ENCODE measurements around the gene VASP.
"Not testable (repeated sequence)": the region's sequence is repeated elsewhere in the genome, so short reads cannot be mapped to it uniquely, and the experiment has no call there.

Gene VASP

GRCh38 chr19:45509692-45510015 is 2.4 kb downstream of the VASP start:
- no peak for DNase-seq (ENCODE audit: low read depth)
- peak overlapping the region; percentile 97 for H3K4me3 ChIP-seq (ENCODE audit: low read length)
- TF ChIP-seq CTCF (conservative IDR thresholded peaks at IDR 0.05; ENCODE audit: low read length) = no peak

- H3K4me3 ChIP-seq (ENCODE audit: low read length) = peak overlapping the region; percentile 97; the same call in 1 of the 2 replicates
- DNase-seq (ENCODE audit: low read depth) = not testable (repeated sequence)
Observed at GRCh38 chr19:45510352-45510751, 3.1 kb downstream of the VASP start.

GRCh38 chr19:45511074-45511473 is 3.8 kb downstream of the VASP start:
- TF ChIP-seq CTCF (conservative IDR thresholded peaks at IDR 0.05; ENCODE audit: low read length) = no peak
- no peak for DNase-seq (ENCODE audit: low read depth)
- no peak overlapping the region for H3K4me3 ChIP-seq (ENCODE audit: low read length)

GRCh38 chr19:45512881-45513483 is 5.7 kb downstream of the VASP start:
- no peak for TF ChIP-seq CTCF (conservative IDR thresholded peaks at IDR 0.05; ENCODE audit: low read length)
- H3K4me3 ChIP-seq (ENCODE audit: low read length) = no peak overlapping the region
- no peak for DNase-seq (ENCODE audit: low read depth)

GRCh38 chr19:45514376-45515051 is 7.2 kb downstream of the VASP start:
- H3K4me3 ChIP-seq (ENCODE audit: low read length) = no peak overlapping the region
- no peak for DNase-seq (ENCODE audit: low read depth)
- no peak for TF ChIP-seq CTCF (conservative IDR thresholded peaks at IDR 0.05; ENCODE audit: low read length)

- no peak for DNase-seq (ENCODE audit: low read depth)
- H3K4me3 ChIP-seq (ENCODE audit: low read length) = no peak overlapping the region
- no peak for TF ChIP-seq CTCF (conservative IDR thresholded peaks at IDR 0.05; ENCODE audit: low read length)
Observed at GRCh38 chr19:45515081-45515624, 7.9 kb downstream of the VASP start.

DNA sequence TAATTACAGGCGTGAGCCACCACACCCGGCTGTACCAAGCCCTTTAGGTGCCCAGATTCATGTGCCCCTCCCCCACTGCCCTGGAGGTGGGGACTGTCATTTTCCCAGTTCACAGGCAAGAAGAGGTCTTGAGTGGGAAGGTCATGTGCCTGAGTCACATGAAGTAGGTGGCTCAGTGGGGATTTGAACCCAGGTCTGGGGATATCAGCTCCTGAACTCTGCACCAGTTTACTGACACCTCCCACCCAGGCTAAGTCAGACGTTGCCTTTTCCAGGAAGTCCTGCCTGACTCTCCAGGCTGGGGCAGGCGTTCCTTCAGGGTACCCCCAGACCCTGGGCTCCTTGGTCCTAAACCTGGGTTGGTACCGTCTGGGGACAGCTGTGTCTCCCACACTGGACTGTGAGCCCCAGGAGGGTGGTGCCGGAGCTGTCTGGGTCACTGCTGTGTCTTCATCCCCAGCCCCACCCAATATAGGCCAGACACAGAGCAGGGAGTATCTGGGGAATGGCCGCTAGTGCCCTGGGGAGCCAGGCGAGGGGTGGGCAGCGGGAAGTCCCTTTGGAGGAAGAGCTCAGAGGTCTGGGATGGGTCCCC is 8.6 kb downstream of the VASP start:
- no peak overlapping the region for H3K4me3 ChIP-seq (ENCODE audit: low read length)
- DNase-seq (ENCODE audit: low read depth) = no peak
- TF ChIP-seq CTCF (conservative IDR thresholded peaks at IDR 0.05; ENCODE audit: low read length) = no peak

Data from AG10803 (cell line).